ENCODE results near the gene SRD5A3. TPM values are rescaled to one million over a fixed set of nuclear protein-coding genes. Genes with fewer than 3 reads are reported as not detected.
A peak's percentile ranks its signal among the peaks of the same experiment; 100 is the strongest.
"Not testable (repeated sequence)": the region's sequence is repeated elsewhere in the genome, so short reads cannot be mapped to it uniquely, and the experiment has no call there.

Gene SRD5A3
- total RNA-seq, 4 donors from 2014 or later: 1.0 to 6.1 (median 2.9) TPM

DNA sequence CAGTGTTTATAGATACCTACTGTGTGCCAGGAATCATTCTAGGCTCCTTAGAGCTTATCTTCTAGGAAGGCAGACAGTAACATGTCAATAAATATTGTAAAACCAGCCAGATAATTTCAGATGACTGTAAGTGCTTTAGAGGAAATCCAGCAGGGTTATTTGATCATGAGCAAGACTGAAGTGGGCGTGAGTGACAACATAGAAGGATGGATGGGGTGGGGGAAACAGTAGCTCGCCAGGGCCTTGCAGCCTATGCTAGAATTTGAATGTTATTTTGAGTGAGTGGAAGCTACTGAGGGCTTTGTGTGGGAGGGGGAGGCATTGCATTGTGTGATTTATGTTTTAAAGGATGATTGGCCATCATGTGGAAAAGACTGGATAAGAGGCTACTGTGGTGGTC, 6.7 kb downstream of the SRD5A3 start:
- Histone ChIP-seq H3K9me3 (no peaks in the 10 kb centered on the region), H3K4me1 (no peaks in the 10 kb centered on the region), H3K27me3 (no peaks in the 10 kb centered on the region), H3K4me3 (no peak overlapping the region), H3K27ac (no peak overlapping the region), H3K36me3 (no peaks in the 10 kb centered on the region)
- intact Hi-C loops (cut with DNase I; ENCODE audit: low total_unique reads): no loop called here
- TF ChIP-seq POLR2A (IDR thresholded peaks at IDR 0.05): no peak
- TF ChIP-seq, protein P1, sequence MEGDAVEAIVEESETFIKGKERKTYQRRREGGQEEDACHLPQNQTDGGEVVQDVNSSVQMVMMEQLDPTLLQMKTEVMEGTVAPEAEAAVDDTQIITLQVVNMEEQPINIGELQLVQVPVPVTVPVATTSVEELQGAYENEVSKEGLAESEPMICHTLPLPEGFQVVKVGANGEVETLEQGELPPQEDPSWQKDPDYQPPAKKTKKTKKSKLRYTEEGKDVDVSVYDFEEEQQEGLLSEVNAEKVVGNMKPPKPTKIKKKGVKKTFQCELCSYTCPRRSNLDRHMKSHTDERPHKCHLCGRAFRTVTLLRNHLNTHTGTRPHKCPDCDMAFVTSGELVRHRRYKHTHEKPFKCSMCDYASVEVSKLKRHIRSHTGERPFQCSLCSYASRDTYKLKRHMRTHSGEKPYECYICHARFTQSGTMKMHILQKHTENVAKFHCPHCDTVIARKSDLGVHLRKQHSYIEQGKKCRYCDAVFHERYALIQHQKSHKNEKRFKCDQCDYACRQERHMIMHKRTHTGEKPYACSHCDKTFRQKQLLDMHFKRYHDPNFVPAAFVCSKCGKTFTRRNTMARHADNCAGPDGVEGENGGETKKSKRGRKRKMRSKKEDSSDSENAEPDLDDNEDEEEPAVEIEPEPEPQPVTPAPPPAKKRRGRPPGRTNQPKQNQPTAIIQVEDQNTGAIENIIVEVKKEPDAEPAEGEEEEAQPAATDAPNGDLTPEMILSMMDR (IDR thresholded peaks at IDR 0.05): no peak
- DNase-seq: no peak

DNA sequence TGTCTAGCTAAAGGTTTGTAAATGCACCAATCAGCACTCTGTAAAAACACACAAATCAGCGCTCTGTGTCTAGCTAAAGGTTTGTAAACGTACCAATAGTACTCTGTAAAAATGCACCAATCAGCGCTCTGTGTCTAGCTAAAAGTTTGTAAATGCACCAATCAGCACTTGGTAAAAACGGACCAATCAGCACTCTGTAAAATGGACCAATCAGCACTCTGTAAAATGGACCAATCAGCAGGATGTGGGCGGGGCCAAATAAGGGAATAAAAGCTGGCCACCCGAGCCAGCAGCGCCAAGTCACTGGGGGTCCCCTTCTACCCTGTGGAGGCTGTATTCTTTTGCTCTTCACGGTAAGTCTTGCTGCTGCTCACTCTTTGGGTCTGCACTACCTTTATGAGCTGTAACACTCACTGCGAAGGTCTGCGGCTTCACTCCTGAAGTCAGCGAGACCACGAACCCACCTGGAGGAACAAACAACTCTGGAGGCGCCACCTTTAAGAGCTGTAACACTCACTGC, 7.2 kb downstream of the SRD5A3 start:
- intact Hi-C loops (cut with DNase I; ENCODE audit: low total_unique reads); H3K4me3 ChIP-seq; H3K27me3 ChIP-seq; DNase-seq; H3K4me1 ChIP-seq; H3K27ac ChIP-seq; H3K36me3 ChIP-seq; H3K9me3 ChIP-seq: not testable (repeated sequence)

DNA sequence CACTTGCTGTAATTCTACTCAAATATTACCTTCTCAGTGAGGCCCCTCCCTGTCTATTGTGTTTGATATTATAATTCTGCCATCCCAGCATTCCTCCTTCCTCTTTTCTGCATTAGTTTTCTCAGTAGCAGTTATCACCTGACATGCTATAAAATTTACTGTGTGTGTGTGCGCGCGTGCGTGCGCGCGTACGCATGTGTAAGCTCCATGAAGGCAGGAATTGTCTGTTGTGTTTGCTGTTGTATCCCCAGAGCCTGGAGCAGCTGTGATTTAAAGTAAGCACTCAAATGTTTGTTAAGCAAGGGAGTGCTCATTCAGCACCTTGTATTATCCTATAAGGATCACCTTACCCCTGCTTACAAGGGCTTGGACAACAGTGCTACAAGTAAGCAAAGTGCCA, 8.6 kb downstream of the SRD5A3 start:
- Histone ChIP-seq H3K4me1 (peaks cover 0 to 7% of the 10 kb centered on the region in 2 donors), H3K36me3 (no peaks in the 10 kb centered on the region), H3K27me3 (no peaks in the 10 kb centered on the region), H3K27ac (no peak overlapping the region), H3K4me3 (no peak overlapping the region), H3K9me3 (no peaks in the 10 kb centered on the region)
- no peak for TF ChIP-seq POLR2A (IDR thresholded peaks at IDR 0.05)
- TF ChIP-seq, protein P1 (IDR thresholded peaks at IDR 0.05): no peak
- intact Hi-C loops (cut with DNase I; ENCODE audit: low total_unique reads): loop anchor here (5.0 kb wide), 1 partner anchor 193 kb away; the partner anchor contains the start of gene CLOCK
- DNase-seq: no peak

DNA sequence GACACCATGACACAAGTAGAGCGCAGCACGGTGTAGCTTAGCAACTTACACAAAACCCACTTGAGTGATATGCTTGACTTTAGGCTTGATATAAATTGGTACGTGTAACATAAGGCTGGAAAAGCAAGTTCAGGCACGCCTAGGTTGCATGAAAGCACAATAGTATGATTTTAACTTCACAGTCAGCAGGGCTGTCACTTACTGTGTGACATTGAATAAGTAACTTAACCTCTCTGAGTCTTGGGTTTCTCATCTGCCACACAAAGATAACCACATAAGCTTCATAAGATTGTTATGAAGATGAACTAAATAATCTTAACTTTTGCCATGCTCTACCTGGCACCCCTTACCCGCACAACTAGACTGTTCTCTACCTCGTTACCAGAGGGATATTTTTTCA, 9.5 kb downstream of the SRD5A3 start:
- no peak overlapping the region for H3K27ac ChIP-seq
- no peak for TF ChIP-seq POLR2A (IDR thresholded peaks at IDR 0.05)
- TF ChIP-seq, protein P1 (IDR thresholded peaks at IDR 0.05): no peak
- H3K4me3 ChIP-seq: no peak overlapping the region
- no peaks in the 10 kb centered on the region for H3K9me3 ChIP-seq
- no peaks in the 10 kb centered on the region for H3K27me3 ChIP-seq
- DNase-seq: no peak
- intact Hi-C loops (cut with DNase I; ENCODE audit: low total_unique reads): loop anchor here (5.0 kb wide), 1 partner anchor 192 kb away; the partner anchor contains the start of gene CLOCK
- H3K36me3 ChIP-seq: no peaks in the 10 kb centered on the region
- peaks cover 0 to 7% of the 10 kb centered on the region in 2 donors for H3K4me1 ChIP-seq

DNA sequence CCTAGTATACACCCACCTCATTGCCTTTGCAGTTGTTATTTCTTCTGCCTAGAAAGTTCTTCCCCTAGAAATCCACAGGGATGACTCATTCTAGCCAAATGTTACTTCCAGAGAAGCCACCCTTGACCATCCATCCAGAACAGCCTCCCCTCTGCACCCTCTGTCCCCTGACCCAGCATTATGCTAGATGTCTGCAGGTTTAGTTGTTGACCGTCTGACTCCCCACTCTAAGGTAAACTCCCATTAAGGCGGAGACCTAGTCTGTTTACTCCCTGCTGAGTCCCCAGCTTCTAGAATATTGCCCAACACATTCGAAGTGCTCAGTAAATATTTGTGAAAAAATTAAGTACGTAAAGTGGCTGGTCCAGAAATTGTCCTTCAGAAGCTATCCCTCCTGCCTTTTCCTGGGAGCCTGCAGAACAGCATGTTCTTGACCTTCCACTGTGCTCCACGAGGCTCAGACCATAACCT, 11.0 kb downstream of the SRD5A3 start:
- no peak for DNase-seq
- Histone ChIP-seq H3K4me3 (no peak overlapping the region), H3K36me3 (no peaks in the 10 kb centered on the region), H3K27me3 (no peaks in the 10 kb centered on the region), H3K9me3 (no peaks in the 10 kb centered on the region), H3K27ac (peak overlapping the region; percentile 67 to 86), H3K4me1 (peaks cover 0 to 7% of the 10 kb centered on the region in 2 donors)
- intact Hi-C loops (cut with DNase I; ENCODE audit: low total_unique reads): loop anchor here (5.0 kb wide), 1 partner anchor 190 kb away; the partner anchor contains the start of gene CLOCK
- TF ChIP-seq POLR2A (IDR thresholded peaks at IDR 0.05): no peak
- TF ChIP-seq, protein P1 (IDR thresholded peaks at IDR 0.05): no peak
